CD4-positive, alpha-beta T cell treated with Interleukin-2 at 100 ng/mL for 4 hours (primary cell): ENCODE measurements around the gene HSD11B2.
A peak's percentile ranks its signal among the peaks of the same experiment; 100 is the strongest.

Experiments used
- DNase-seq: peaks from one replicate; pipeline ENCODE4 v3.0.0-alpha.2; 2020; ENCODE audit warnings: low spot score

Gene HSD11B2

DNA sequence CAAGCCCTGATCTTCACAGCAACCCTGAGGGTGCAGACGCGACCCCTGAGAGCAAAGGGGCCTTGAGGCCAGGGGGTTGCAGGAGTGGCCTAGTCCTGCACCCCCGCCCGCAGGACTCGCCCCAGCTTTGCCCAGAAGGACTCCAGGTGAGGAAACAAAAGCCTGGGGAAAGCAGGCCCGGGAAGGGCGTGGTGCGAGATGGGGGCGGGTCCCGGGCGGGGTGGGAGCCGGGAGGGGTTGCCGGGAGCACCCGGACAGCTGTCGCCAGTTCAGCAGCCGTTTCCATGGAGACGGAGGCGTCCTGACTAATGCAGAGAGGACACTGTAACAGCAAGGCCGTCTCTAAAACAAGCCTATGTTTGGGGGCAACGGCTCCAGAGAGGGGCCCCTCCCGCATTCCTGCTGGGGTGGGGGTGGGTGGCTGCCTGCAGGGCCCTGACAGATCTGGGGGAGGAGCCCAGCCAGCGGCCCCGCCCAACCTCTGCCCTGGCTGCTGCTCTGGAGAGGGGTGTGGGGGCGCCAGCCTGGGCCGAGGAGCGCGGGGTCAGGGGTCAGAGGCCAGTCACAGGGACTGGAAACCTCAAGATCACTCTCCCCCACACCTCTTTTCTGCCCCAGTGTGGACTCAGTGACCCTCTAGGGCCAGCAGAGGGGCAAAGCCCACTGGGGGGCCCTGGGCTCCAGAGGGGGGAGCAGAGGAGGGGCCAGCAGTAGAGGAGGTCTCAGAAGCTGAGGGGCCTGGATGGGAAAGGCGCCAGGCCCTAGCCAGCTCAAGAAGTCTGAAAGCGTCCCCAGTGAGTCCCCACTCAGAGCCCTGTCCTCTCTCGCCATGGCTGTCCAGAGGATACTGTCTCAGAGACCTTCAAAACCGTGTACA is 34.5 kb upstream of the HSD11B2 start:
- DNase-seq, result no peak

DNA sequence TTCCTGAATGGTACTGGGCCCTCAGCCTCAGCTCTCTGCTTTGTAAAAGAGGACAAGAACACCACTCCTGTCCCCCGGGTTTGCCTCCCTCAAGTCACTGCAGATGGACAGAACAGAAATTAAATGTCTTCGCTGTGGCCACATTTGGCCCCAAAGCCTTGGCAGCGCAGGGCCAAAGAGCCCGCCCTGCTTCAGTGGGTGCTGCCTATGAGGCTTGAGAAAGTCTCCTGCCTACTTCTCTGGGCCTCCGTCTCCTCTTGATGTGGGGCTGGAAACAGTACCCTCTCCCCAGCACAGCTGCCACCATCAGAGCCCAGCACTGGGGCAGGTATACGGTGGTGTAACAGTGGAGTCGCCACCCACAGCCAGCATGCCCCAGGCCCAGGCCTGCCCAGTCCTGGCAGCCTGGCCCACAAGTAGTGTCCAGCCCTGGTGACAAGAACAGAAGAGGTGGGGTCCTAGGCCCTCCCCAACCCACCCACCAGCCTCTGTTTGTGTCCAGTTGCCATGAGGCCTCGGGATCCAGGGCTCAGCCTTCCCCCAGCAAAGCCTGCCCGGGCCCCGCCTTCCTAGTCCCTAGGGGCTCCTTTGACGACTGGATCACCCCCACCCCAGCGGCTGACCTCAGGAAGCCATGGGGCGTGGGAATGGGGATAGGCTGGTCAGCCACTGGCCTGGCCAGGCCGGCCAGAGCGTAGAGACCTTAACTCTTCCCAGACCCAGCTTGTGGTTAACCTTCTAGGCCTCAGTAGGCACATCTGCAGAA is 33.7 kb upstream of the HSD11B2 start:
- no peak for DNase-seq

DNA sequence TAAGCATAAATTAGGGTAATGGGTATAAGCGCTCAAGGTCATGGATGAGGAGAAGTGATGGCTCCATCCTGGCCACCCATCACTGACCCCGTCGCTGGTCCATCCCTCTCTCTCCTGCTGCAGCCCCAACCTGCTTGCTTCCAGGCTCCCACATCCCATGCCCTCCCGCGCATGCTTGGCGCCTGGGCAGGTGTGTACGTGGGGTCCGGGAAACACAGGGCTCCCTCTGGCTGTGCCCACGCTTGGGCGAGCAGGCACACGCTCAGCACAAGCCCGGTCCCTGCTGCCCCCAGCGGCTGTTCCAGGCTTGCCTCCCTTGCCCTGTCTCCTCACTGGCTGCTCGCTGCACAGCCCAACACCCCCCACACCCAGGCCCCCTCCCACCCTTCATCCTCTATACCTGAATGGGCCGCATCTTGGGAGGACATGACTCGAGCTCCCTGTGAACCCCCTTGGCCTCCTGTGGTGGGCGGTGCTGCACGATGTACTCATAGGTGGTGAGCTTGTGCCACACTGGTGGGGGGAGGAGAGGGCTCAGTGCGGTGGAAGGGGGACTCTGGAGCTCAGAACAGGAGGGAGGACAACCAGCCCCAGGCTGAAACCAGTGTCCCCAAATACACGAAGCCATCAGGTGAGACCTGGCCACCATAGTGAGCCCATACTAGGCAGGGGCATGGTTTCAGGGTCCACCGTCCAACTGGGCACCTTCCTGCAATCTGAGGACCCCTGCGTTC is 32.9 kb upstream of the HSD11B2 start:
- DNase-seq, result no peak

DNA sequence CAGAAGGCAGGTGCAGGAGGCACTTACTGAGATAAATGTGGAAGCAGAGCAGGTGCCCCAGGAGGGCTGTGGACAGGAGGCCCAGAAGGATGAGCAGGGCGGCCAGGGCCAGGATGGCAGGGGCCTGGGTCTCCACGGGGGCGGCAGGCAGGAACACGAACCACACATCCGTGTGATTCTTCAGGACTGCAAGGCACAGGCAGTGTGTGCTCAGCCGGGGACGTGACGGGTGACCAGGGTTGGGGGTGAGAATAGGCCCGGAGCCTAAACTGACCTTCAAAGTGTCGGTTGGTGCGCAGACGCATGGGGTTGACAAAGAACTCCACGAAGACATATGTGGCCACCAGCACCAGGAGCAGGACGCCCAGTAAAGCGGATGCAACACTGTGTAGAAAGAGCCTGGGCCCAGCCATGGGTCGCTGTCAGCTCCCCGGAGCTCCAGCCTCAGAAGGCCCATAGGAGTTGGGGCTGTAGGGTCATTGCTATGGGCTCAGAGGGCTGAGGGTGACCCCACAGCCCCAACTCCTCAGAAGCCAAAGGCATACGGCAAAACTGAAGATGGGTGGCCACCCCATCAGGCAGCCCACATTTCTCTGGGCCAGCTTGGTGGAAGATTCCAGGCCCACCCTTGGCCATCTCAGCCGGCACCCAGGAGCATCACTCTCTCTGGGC is 32.2 kb upstream of the HSD11B2 start:
- no peak for DNase-seq

DNA sequence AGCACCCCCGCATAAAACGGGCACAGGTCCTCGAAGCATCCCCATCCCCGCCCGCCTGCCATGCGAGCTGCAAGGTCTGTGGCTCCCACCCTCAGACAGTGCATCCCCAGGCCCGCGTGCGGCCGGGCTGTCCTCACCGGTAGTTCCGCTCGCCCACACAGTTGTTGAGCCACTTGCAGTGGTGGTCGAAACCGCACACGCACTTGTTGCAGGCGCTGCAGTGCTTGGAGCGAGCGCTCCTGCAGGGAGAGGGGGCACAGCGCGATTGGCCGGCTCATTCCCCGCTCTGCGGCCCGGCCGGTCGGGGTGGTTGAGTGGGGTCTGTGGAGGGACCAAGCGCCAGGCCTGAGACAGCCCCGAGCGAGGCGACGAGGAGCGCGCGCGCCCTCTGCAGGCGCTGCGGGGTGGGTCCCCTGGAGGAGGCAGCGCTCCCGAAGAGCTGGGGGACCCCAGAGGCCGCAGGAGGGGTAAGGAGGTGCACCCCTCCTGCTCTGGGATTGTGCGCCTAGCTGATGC is 31.6 kb upstream of the HSD11B2 start:
- peak; percentile 37 for DNase-seq

DNA sequence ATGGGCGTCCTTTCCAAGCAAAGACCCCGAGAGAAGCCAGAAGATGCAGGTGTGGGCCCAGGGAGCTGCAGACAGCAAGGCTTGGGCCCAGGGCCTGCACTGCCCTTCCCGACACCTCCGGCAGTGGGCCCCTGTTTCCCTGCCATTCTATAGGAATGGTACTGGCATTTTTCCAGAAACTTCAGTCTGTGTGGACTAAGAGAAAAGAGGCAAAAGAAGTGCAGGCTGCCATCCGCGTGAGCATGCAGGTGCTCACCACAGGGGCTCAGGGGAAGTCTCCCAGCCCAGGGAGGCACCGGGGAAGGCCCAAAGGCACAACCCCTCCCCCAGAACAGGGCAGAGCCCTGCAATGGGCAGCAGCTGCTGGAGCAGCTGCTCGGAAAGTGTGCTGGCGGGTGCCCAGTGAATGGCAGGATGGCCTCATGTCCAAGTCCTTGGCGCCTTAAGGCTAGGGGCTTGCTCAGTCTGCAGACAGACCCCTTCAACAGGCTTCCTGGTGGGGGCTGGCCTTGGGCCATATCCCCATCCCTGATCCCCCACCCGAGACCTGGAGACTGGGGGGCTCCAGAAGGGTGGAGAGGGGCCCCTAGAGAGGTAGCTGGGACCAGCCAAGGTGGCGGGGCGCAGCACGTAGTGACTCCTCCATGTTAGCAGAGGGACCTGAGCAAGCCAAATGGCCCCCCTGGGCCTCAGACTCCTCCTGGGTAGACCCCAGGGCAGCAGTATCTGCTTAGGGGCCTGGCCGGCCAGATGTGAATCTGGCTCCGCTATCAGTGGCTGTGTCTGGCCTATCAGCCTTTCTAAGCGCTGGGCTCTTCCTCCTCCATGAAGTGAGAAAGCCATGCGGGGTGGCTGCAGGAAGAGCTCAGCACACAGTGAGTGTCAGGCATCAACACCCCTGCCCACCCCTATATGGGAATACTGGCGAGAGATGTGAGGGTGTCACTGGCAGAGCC is 30.9 kb upstream of the HSD11B2 start:
- no peak for DNase-seq

DNA sequence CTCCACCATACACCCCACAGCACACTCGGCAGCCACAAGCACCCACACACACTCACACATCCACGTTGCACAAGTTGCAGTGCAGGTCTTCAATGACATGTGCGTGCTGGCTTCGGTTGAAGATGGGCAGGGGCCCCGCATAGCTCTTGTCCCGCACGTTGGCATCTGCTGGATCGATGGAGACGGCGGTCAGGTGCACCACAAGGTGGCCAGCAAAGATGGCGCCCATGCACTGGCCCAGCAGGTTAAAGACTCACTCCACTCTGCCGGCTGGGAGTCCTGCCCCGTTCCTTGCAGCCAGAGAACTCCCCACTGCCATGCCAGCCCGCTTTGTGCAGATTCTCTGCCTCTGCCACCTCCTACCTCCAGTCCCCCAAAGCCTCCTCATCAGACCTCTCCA is 30.0 kb upstream of the HSD11B2 start:
- no peak for DNase-seq

DNA sequence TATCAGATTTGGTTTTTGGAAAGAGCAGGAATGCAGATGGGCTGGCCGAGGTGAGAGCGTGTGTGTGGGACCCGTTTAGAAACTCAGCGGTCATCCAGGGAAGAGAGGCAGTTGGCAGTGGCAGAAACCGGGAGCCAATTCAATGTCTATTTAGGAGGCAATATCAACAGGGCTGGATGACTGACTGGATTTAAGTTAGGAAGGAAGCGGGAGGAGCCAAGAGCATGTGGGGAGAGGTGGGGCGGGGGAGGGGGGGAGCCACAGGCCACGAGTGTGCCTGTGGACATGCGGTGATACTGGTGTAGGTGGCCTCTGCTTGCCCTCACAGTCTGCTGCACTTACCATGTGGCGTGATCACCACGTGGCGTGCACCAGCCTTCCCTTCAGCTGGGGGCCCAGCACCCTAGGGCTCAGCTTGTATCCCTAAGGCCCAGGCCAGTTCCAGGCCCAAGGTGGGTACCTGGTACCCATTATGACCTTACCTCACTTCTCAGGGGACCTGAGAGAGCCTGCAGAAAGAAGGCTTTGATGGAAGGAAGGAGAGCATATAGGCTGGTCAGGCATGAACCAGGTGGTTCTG is 26.9 kb upstream of the HSD11B2 start:
- no peak for DNase-seq

DNA sequence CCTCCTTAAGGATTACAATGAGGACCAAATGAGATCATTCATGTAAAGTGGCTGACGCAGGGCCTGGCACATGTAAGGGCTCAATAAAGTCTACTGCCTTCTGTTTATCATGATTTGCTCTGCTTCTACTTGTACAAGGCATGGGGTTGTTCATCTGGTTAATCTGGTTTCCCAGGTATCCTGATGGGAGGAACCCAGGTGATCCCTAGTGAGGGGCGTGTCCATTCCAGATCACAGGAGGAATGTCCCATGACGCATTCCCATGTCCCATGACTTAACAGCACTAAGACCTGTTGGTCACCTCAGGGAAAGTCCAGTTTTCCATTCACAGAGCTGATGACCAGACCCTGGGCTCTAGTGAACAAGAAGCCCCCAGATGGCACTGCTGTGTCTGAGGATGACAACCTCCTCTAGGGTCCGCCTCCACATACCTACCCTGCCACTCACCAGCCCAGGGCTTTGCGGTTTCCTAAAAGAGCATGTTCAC is 26.1 kb upstream of the HSD11B2 start:
- DNase-seq, result no peak

DNA sequence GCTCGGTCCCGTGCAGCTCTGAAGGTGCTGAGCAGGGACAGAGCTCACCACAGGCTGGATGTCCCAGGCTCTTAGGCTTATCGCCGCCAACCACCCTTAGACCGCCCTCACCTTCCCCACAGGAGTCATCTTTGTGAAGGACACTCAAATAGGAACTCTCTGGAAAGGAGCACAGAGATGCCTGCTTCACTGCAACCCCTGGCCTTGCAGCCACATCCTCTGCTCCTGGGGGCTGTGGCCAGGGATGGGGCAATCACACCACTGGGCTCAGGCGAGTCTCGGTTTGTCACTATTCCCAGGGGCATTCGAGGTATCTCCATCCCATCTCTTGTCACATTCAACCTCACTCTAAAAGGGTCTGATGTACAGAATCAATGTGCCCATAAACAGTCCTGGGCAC is 25.6 kb upstream of the HSD11B2 start:
- no peak for DNase-seq

DNA sequence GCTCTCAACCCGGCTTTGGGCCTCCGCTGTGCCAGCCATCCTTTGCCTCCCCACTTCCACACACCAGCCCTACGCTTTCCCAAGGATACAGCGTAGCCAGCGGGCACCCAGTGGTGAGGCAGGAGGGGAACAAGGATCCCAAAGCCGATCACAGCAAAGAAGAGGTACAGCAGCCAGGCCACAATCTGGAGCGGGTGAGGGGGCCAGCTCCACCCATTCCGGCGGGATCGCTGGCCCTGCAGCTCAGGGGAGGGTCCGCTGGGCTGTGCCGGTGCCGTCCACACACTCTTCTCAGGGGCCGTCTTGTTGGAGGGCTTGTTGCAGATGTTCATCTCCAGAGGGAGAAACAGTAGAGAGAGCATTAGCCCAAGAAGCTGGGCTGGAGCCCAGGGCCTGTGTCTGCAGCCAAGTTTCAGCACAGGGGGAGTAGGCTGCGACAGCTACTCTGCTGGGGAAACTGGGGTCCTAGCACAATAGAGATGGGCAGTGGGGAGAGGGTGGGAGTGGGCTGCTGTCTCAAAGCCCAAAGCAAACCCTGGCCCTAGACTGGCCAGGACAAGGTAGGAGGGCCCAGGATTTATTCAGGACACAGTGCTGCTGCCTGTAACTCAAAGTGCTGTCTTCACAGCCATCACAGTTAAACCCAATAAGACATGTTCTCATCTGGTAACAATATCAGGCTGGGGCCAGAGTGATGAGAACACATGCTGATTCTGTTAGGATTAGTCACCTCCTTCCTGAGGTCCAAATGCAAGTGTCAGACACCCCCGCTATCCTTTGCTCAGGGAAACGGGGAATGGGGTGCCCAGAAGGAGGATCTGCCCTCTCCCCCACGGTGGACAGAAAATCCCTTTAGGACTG is 24.6 kb upstream of the HSD11B2 start:
- DNase-seq, result no peak

DNA sequence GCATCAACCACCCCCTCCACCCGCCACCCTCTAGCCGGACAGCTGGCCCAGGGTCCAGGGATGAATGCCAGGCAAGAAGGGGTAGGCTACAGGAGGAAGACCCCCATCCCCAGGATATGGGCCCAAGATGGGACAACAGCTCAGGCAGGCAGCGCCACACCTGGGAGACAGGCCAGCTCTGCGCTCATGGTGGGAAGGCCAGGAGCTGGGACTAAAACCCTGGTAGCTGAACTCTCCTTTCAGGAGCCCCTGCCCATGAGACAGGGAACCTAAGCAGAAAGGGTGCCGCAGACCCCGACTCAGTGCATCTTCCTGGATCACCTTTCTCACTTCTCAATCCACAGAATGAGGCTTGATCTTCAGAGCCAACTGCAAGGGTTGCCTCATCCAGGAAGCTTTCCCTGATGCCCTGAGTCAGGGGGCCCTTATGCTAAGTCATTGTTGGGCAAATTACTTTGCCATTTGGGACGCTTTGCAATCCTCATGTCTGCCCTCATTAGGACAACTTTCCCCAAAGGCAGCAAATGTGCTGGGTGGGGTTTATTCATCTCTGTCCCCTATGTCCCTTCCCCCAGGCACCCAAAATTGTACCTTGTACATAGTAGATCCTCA is 23.6 kb upstream of the HSD11B2 start:
- DNase-seq, result no peak

DNA sequence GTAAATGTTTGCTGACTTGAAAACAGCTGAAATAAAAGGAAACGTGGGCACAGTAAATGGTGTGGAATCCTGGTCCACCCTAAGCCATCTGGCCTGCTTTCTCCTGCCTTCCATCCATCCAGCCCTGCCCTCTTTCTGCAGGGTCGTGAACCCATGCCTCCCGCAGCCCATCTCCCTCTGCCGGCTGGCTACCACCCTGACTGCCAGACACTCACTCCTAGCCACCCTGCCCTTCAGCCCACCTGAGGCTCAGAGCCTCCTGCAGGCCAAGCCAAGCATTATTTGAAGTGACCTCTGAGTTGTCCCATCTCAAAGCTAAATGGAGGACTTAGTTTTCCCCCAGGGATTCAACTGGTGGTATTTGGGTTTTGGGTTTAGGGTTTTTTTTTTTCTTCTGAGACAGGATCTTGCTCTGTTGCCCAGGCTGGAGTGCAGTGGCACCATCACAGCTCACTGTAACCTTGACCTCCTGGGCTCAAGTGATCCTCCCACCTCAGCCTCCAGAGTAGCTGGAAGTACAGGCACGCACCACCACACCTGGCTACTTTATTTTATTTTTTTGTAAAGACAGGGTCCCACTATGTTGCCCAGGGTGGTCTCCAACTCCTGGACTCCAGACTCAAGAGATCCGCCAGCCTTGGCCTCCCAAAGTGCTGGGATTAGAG is 23.0 kb upstream of the HSD11B2 start:
- no peak for DNase-seq

DNA sequence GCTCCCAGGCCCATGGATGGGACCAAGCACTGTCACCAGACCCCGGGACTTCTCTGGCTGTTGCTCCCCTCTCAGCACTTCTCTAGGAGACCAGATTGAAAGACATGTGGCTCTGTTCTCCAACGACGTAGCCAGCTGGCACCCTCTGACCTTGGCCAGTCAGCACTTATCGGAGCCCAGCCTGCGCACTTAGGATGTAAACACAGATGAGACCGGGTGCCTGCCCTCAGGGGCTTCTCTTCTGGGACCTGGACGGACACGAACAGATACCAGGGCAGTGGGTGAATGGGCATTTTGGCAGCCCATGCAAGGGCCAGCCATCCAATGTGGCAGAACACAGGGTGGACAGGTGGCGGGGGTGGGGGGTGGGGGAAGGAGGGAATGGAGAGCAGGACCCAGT is 21.3 kb upstream of the HSD11B2 start:
- no peak for DNase-seq

DNA sequence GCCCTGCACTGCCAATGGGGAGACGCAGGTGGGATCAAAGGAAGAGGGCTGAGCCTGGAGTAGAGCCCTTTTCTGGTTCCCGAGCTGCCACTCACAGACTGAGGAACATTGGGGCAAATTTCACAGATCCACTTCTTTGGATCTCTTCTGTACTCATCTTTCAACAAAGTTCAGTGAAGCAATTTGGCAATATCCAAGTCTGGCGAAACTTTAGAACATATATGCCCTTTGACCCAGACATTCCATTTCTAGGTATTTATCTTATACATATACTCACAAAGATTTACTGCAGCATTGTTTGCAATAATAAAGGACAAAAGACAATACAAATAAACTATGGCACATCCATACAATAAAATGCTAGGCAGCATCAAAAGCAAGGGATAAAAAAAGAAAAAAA is 19.6 kb upstream of the HSD11B2 start:
- no peak for DNase-seq

DNA sequence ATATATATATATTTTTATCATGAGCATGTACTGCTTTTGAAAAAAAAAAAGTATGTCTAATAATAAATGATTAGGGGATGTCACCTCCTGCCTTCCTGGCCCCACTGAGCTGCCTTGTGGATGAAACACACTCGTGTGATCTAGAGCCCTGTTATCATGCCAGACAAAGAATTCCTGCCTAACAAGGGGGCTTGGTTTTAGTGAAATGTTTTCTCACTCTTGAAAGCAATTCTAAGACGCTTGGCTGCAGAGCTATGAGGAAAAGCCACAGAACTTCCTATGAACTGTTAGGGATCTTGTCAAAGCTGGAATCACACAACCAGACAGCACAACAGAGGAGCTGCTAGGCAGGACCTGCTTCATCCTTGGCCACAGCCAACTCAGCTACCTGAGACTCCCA is 18.6 kb upstream of the HSD11B2 start:
- DNase-seq, result no peak

DNA sequence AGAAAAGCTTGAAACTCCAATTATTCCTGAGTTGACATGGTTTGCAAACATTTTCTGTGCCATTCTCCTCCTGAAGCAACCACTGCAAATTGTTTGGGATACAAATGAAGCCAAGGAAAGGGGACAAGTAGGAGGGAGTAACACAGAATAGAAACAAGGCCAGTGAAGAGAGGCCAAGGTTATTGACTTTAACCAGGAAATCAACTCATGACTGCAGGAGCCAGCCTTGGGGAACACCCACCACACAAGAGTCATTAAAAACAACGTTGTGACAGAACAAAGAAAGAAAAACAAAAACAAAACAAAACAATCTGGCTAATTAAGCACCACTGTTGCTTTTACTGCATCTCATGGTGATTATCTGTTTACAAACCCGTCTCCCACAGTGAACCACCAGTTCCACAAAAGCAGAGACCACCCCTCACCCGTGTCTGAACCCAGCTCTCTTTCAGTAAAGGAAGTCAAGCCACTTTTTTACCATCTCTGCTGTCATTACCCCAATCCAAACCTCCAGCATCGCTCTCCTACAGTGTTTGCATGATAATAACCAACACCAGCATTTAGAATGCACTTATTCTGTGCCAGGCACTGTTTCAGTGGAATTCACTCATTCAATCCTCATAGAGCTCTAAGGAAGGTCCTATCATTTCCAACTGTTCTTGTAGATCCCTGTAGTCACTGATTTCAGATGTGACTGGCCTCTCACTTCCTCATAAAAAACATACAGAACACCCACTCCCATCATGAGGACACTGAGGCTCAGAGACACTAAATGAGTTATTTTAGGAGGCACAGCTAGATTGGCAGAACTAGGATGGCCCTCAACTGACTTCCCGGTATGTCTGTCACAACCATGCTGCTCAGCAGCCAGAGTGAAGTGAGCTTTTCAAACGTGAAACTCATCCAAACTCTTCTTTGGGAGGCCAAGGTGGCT is 16.7 kb upstream of the HSD11B2 start:
- DNase-seq, result no peak
